HEK293 (cell line): ENCODE measurements around the gene FBL.

Source experiments
- BCL11B ChIP-seq: fragments of 450-650 bp; formaldehyde crosslinking; IDR thresholded peaks from 2 replicates; pipeline ENCODE4 v1.5.1; 2016; ENCODE audit warnings: low read depth, missing biosample characterization, missing genetic modification characterization
- CTCF ChIP-seq: fragments of 450-650 bp; formaldehyde crosslinking; IDR thresholded peaks from 2 replicates; pipeline ENCODE4 v1.5.1; 2016; ENCODE audit warnings: missing biosample characterization, missing genetic modification characterization
- PATZ1 ChIP-seq: fragments of 450-650 bp; formaldehyde crosslinking; IDR thresholded peaks from 2 replicates; pipeline ENCODE4 v1.5.1; 2016; ENCODE audit warnings: missing biosample characterization, missing genetic modification characterization
- ZBTB17 ChIP-seq: fragments of 450-650 bp; formaldehyde crosslinking; IDR thresholded peaks from 2 replicates; pipeline ENCODE4 v1.5.1; 2016; ENCODE audit warnings: missing biosample characterization, missing genetic modification characterization
- ZFP69B ChIP-seq: fragments of 450-650 bp; formaldehyde crosslinking; IDR thresholded peaks from 2 replicates; pipeline ENCODE4 v1.5.1; 2016; ENCODE audit warnings: missing biosample characterization, missing genetic modification characterization
- ZNF133 ChIP-seq: fragments of 450-650 bp; formaldehyde crosslinking; IDR thresholded peaks from 2 replicates; pipeline ENCODE4 v1.5.1; 2016; ENCODE audit warnings: missing biosample characterization, missing genetic modification characterization
- ZNF146 ChIP-seq: fragments of 450-650 bp; formaldehyde crosslinking; IDR thresholded peaks from 2 replicates; pipeline ENCODE4 v1.5.1; 2016; ENCODE audit warnings: missing biosample characterization, missing genetic modification characterization
- ZNF16 ChIP-seq: fragments of 450-650 bp; formaldehyde crosslinking; IDR thresholded peaks from 2 replicates; pipeline ENCODE4 v1.5.1; 2016; ENCODE audit warnings: low read depth, missing biosample characterization, missing genetic modification characterization
- ZNF169 ChIP-seq: fragments of 450-650 bp; formaldehyde crosslinking; IDR thresholded peaks from 2 replicates; pipeline ENCODE4 v1.5.1; 2016; ENCODE audit warnings: missing biosample characterization, missing genetic modification characterization
- ZNF18 ChIP-seq: fragments of 450-650 bp; formaldehyde crosslinking; IDR thresholded peaks from 2 replicates; pipeline ENCODE4 v1.5.1; 2016; ENCODE audit warnings: missing biosample characterization, missing genetic modification characterization
- ZNF214 ChIP-seq: fragments of 450-650 bp; formaldehyde crosslinking; IDR thresholded peaks from 2 replicates; pipeline ENCODE4 v1.5.1; 2017; ENCODE audit warnings: missing biosample characterization, mild to moderate bottlenecking, missing genetic modification characterization, borderline replicate concordance
- ZNF274 ChIP-seq, 2 experiments: fragments of 200-500 bp in 1 of 2; fragments of 450-650 bp in 1 of 2; sonication (Bioruptor generic) in 1 of 2; formaldehyde crosslinking in 1 of 2; IDR thresholded peaks; 2 replicates each; pipeline versions ENCODE4 v1.5.1 to v1.6.1; 2014 to 2016; ENCODE audit warnings: borderline replicate concordance in 1 of 2, inconsistent platforms in 1 of 2, low read length in 1 of 2, missing biosample characterization in 1 of 2, missing genetic modification characterization in 1 of 2
- ZNF350 ChIP-seq: fragments of 450-650 bp; formaldehyde crosslinking; IDR thresholded peaks from 2 replicates; pipeline ENCODE4 v1.5.0; 2017; ENCODE audit warnings: missing biosample characterization, mild to moderate bottlenecking, missing genetic modification characterization
- ZNF366 ChIP-seq: fragments of 450-650 bp; formaldehyde crosslinking; conservative IDR thresholded peaks from 2 replicates; pipeline ENCODE4 v1.5.1; 2016; ENCODE audit warnings: missing biosample characterization, missing genetic modification characterization
- ZNF423 ChIP-seq: fragments of 450-650 bp; formaldehyde crosslinking; IDR thresholded peaks from 2 replicates; pipeline ENCODE4 v1.5.1; 2016; ENCODE audit warnings: missing biosample characterization, missing genetic modification characterization
- ZNF433 ChIP-seq: fragments of 450-650 bp; formaldehyde crosslinking; IDR thresholded peaks from 2 replicates; pipeline ENCODE4 v1.5.1; 2016; ENCODE audit warnings: missing biosample characterization, missing genetic modification characterization, low read depth
- ZNF473 ChIP-seq: fragments of 450-650 bp; formaldehyde crosslinking; IDR thresholded peaks from 2 replicates; pipeline ENCODE4 v1.5.1; 2017; ENCODE audit warnings: missing biosample characterization, missing genetic modification characterization
- ZNF518A ChIP-seq: fragments of 450-650 bp; formaldehyde crosslinking; conservative IDR thresholded peaks from 2 replicates; pipeline ENCODE4 v1.5.1; 2016; ENCODE audit warnings: low read depth, missing biosample characterization, missing genetic modification characterization
- ZNF548 ChIP-seq: fragments of 450-650 bp; formaldehyde crosslinking; IDR thresholded peaks from 2 replicates; pipeline ENCODE4 v1.5.1; 2016; ENCODE audit warnings: missing biosample characterization, missing genetic modification characterization
- ZNF580 ChIP-seq: fragments of 450-650 bp; formaldehyde crosslinking; IDR thresholded peaks from 2 replicates; pipeline ENCODE4 v1.5.1; 2016; ENCODE audit warnings: missing biosample characterization, missing genetic modification characterization
- ZNF585B ChIP-seq: fragments of 450-650 bp; formaldehyde crosslinking; IDR thresholded peaks from 2 replicates; pipeline ENCODE4 v1.5.1; 2016; ENCODE audit warnings: missing biosample characterization, missing genetic modification characterization
- ZNF600 ChIP-seq: fragments of 450-650 bp; formaldehyde crosslinking; IDR thresholded peaks from 2 replicates; pipeline ENCODE4 v1.5.1; 2016; ENCODE audit warnings: missing biosample characterization, missing genetic modification characterization
- ZNF610 ChIP-seq: fragments of 450-650 bp; formaldehyde crosslinking; IDR thresholded peaks from 2 replicates; pipeline ENCODE4 v1.5.1; 2016; ENCODE audit warnings: missing biosample characterization, missing genetic modification characterization, borderline replicate concordance
- ZNF624 ChIP-seq: fragments of 450-650 bp; formaldehyde crosslinking; IDR thresholded peaks from 2 replicates; pipeline ENCODE4 v1.5.1; 2017; ENCODE audit warnings: missing biosample characterization, missing genetic modification characterization
- ZNF654 ChIP-seq: fragments of 450-650 bp; formaldehyde crosslinking; IDR thresholded peaks from 2 replicates; pipeline ENCODE4 v1.5.1; 2016; ENCODE audit warnings: low read depth, missing biosample characterization, missing genetic modification characterization
- ZNF660 ChIP-seq: fragments of 450-650 bp; IDR thresholded peaks from 2 replicates; pipeline ENCODE4 v1.5.1; 2018; ENCODE audit warnings: missing biosample characterization, mild to moderate bottlenecking, missing genetic modification characterization
- ZNF707 ChIP-seq: fragments of 450-650 bp; formaldehyde crosslinking; IDR thresholded peaks from 2 replicates; pipeline ENCODE4 v1.5.1; 2016; ENCODE audit warnings: missing biosample characterization, missing genetic modification characterization
- ZSCAN16 ChIP-seq: fragments of 450-650 bp; formaldehyde crosslinking; IDR thresholded peaks from 2 replicates; pipeline ENCODE4 v1.5.1; 2016; ENCODE audit warnings: missing biosample characterization, missing genetic modification characterization
- ZSCAN23 ChIP-seq: fragments of 450-650 bp; formaldehyde crosslinking; IDR thresholded peaks from 2 replicates; pipeline ENCODE4 v1.5.1; 2016; ENCODE audit warnings: missing biosample characterization, missing genetic modification characterization

The FBL gene

GRCh38 chr19:39843919-39844793, 2.0 kb downstream of the FBL start (continued):
- TF ChIP-seq ZNF518A (tag by site-specific recombination) (no peak), ZNF707 (tag by site-specific recombination) (no peak), ZNF146 (tag by site-specific recombination) (no peak), ZNF660 (peak; percentile 83; the same call in 1 of the 2 replicates), ZNF18 (tag by site-specific recombination) (no peak), PATZ1 (peak; percentile 46; the same call in 1 of the 2 replicates), ZNF433 (tag by site-specific recombination) (no peak), ZBTB17 (tag by site-specific recombination) (peak; percentile 88), ZNF214 (tag by site-specific recombination) (no peak), ZNF423 (tag by site-specific recombination) (no peak), ZNF654 (tag by site-specific recombination) (peak; percentile 79), BCL11B (tag by site-specific recombination) (no peak), ZSCAN16 (tag by site-specific recombination) (no peak), ZNF580 (tag by site-specific recombination) (no peak), ZNF600 (peak; percentile 49; the same call in 1 of the 2 replicates), ZNF169 (tag by site-specific recombination) (no peak), ZNF473 (tag by site-specific recombination) (no peak), CTCF (peak; percentile 16; the same call in 1 of the 2 replicates), ZNF366 (no peak; the same call in 1 of the 2 replicates), ZNF585B (tag by site-specific recombination) (no peak), ZNF610 (tag by site-specific recombination) (no peak), ZNF16 (no peak), ZNF548 (tag by site-specific recombination) (no peak), ZSCAN23 (tag by site-specific recombination) (no peak), ZNF274 (IDR thresholded peaks at IDR 0.05; ENCODE audit: low read length) (no peak), ZNF274 (tag by site-specific recombination; IDR thresholded peaks at IDR 0.05; ENCODE audit: borderline replicate concordance) (no peak), ZNF133 (tag by site-specific recombination) (no peak), ZNF350 (no peak), ZFP69B (peak; percentile 30; the same call in 1 of the 2 replicates), ZNF624 (no peak)
